ENCODE results near the gene PPP1R1B. TPM values are rescaled to one million over a fixed set of nuclear protein-coding genes. Genes with fewer than 3 reads are reported as not detected.

The PPP1R1B gene
- total RNA-seq, 1 donor from 2014 or later = 0.12 TPM

GRCh38 chr17:39678340-39679116 is 51.8 kb downstream of the PPP1R1B start:
- Mint-ChIP-seq H3K27ac (ENCODE audit: unreplicated experiment) (peak overlapping the region; percentile 93), H3K9me3 (ENCODE audit: low read depth) (no peaks in the 10 kb centered on the region), H3K36me3 (ENCODE audit: low read depth) (peaks cover 6% of the 10 kb centered on the region), H3K4me3 (ENCODE audit: unreplicated experiment) (no peak overlapping the region), H3K4me1 (ENCODE audit: low read depth) (peaks cover 47% of the 10 kb centered on the region), H3K27me3 (ENCODE audit: low read depth) (no peaks in the 10 kb centered on the region)
- TF ChIP-seq, protein P1, sequence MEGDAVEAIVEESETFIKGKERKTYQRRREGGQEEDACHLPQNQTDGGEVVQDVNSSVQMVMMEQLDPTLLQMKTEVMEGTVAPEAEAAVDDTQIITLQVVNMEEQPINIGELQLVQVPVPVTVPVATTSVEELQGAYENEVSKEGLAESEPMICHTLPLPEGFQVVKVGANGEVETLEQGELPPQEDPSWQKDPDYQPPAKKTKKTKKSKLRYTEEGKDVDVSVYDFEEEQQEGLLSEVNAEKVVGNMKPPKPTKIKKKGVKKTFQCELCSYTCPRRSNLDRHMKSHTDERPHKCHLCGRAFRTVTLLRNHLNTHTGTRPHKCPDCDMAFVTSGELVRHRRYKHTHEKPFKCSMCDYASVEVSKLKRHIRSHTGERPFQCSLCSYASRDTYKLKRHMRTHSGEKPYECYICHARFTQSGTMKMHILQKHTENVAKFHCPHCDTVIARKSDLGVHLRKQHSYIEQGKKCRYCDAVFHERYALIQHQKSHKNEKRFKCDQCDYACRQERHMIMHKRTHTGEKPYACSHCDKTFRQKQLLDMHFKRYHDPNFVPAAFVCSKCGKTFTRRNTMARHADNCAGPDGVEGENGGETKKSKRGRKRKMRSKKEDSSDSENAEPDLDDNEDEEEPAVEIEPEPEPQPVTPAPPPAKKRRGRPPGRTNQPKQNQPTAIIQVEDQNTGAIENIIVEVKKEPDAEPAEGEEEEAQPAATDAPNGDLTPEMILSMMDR (IDR thresholded peaks at IDR 0.05) = peak; percentile 23
- DNase-seq (ENCODE audit: low spot score) = no peak

DNA sequence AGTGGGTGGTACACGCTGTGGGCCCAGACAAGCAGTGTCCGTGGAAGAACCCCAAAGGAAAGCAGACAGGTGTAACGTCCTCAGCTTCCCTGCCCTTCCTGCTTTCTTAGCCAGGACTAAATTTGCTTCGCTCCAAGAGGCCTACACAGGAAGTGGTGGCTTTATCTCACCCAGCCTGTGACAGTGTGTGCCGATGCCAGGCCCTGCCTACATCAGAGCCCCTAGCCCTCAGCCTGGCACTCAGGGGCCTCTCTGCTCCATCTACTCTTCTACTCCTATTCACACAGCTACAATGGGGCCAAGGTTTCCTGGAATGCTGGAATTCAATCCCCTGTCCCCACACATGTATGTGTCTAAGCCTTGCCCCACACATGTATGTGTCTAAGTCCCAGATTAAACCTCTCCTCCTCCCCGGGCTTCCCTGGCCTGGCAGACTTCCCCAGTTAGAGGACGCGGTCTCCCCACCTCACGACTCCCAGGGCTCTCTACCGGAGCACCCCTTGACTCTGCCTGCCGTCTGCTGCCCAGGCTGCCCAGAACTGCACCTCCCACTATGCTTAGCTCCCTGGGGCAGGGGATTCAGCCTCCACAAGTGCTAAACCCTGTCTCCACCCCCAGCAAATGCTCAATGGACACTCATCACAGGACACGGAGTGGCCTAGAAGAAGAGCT is 52.9 kb downstream of the PPP1R1B start:
- TF ChIP-seq, protein P1 (IDR thresholded peaks at IDR 0.05) = no peak
- peaks cover 8% of the 10 kb centered on the region for H3K36me3 Mint-ChIP-seq (ENCODE audit: low read depth)

DNA sequence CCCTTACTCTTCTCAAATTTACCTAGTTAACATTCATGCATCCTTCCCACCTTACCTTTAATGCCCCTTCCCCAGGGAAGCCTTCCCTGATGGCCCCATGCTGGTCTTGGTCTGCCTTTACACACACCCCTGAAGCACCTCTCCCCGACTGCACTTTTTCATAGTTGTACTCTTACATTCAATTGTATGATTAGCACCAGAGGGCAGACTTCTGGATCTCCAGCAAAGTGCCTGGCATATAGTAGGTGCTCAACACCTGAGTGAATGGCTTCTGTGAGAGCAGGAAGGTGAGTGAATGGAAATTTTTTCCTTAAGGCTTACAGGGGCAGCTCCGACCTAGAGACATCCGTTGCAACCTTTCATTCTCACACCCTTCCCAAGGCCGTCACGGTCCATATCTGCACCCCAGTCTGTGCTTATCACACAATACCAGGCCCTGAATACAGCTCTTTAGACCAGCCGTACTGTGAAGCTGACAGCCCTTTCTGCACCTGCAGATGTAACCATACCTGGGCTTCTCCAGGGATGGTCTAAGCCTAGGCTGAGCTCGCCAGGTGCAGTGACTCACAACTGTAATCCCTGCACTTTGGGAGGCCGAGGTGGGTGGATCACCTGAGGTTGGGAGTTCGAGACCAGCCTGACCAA is 56.7 kb downstream of the PPP1R1B start:
- H3K27me3 Mint-ChIP-seq (ENCODE audit: low read depth) = no peaks in the 10 kb centered on the region
- no peak for DNase-seq (ENCODE audit: low spot score)
- TF ChIP-seq, protein P1 (IDR thresholded peaks at IDR 0.05) = no peak
- peaks cover 22% of the 10 kb centered on the region for H3K4me1 Mint-ChIP-seq (ENCODE audit: low read depth)
- peaks cover 12% of the 10 kb centered on the region for H3K36me3 Mint-ChIP-seq (ENCODE audit: low read depth)
- no peaks in the 10 kb centered on the region for H3K9me3 Mint-ChIP-seq (ENCODE audit: low read depth)
- H3K4me3 Mint-ChIP-seq (ENCODE audit: unreplicated experiment) = no peak overlapping the region
- H3K27ac Mint-ChIP-seq (ENCODE audit: unreplicated experiment) = no peak overlapping the region

More for the DNA sequence above, 52.9 kb downstream of the PPP1R1B start:
- no peaks in the 10 kb centered on the region for H3K9me3 Mint-ChIP-seq (ENCODE audit: low read depth)
- H3K27ac Mint-ChIP-seq (ENCODE audit: unreplicated experiment) = peak overlapping the region; percentile 32
- DNase-seq (ENCODE audit: low spot score) = no peak
- H3K4me1 Mint-ChIP-seq (ENCODE audit: low read depth) = peaks cover 46% of the 10 kb centered on the region
- no peak overlapping the region for H3K4me3 Mint-ChIP-seq (ENCODE audit: unreplicated experiment)
- no peaks in the 10 kb centered on the region for H3K27me3 Mint-ChIP-seq (ENCODE audit: low read depth)

- H3K9me3 Mint-ChIP-seq (ENCODE audit: low read depth) = no peaks in the 10 kb centered on the region
- peaks cover 23% of the 10 kb centered on the region for H3K4me1 Mint-ChIP-seq (ENCODE audit: low read depth)
- no peak overlapping the region for H3K4me3 Mint-ChIP-seq (ENCODE audit: unreplicated experiment)
- H3K27me3 Mint-ChIP-seq (ENCODE audit: low read depth) = no peaks in the 10 kb centered on the region
- no peak overlapping the region for H3K27ac Mint-ChIP-seq (ENCODE audit: unreplicated experiment)
- no peak for DNase-seq (ENCODE audit: low spot score)
- TF ChIP-seq, protein P1 (IDR thresholded peaks at IDR 0.05) = no peak
- peaks cover 12% of the 10 kb centered on the region for H3K36me3 Mint-ChIP-seq (ENCODE audit: low read depth)
Measured at GRCh38 chr17:39684369-39685192, 57.8 kb downstream of the PPP1R1B start.

Other genes starting within 250 kb of the PPP1R1B start
- 21.3 to 21.9 TPM (median 21.8 TPM) in 3 replicates for gene FBXL20, start 225.3 kb upstream of the PPP1R1B start, total RNA-seq
- gene MED1, start 175.7 kb upstream of the PPP1R1B start, total RNA-seq = 37.3 to 43.0 TPM (median 39.2 TPM) in 3 replicates
- gene CDK12, start 165.5 kb upstream of the PPP1R1B start, total RNA-seq = 43.0 to 55.1 TPM (median 44.2 TPM) in 3 replicates
- gene NEUROD2, start 19.0 kb upstream of the PPP1R1B start, total RNA-seq = not detected in 3 replicates
- gene STARD3, start 10.2 kb downstream of the PPP1R1B start, total RNA-seq = 39.8 to 49.6 TPM (median 42.3 TPM) in 3 replicates
- gene TCAP, start 38.4 kb downstream of the PPP1R1B start, total RNA-seq = 0.64 to 1.3 TPM (median 0.77 TPM) in 3 replicates
- 0.22 to 2.7 TPM (median 0.46 TPM) in 3 replicates for gene PNMT, start 41.5 kb downstream of the PPP1R1B start, total RNA-seq
- 20.2 to 38.1 TPM (median 24.9 TPM) in 3 replicates for gene PGAP3, start 61.1 kb downstream of the PPP1R1B start, total RNA-seq
- gene ERBB2, start 73.1 kb downstream of the PPP1R1B start, total RNA-seq = 86.0 to 94.3 TPM (median 90.5 TPM) in 3 replicates
- 45.3 to 48.5 TPM (median 46.5 TPM) in 3 replicates for gene MIEN1, start 103.6 kb downstream of the PPP1R1B start, total RNA-seq
- 0.46 to 0.68 TPM in 2 of 3 replicates, not detected in the other for gene GRB7, start 111.0 kb downstream of the PPP1R1B start, total RNA-seq
- gene IKZF3, start 237.4 kb downstream of the PPP1R1B start, total RNA-seq = not detected in 3 replicates
- not detected in 3 replicates for gene ZPBP2, start 241.2 kb downstream of the PPP1R1B start, total RNA-seq

All from chondrocyte (in vitro differentiated cells).